Endothelial cell of umbilical vein (primary cell): Measurements from ENCODE around the gene CELF1.

Experiments
- CTCF ChIP-seq, 2 donors: IDR thresholded peaks; 1 replicate in 1 of 2; 2 replicates in 1 of 2; pipeline ENCODE4 v1.5.1; 2011; ENCODE audit warnings: low read length in 2 of 2, mild to moderate bottlenecking in 2 of 2, moderate library complexity in 2 of 2, control low read depth in 1 of 2, inconsistent platforms in 1 of 2, low read depth in 1 of 2; ENCODE audit not compliant: insufficient read depth in 1 of 2; ENCODE audit errors: extremely low read depth in 1 of 2
- EZH2 ChIP-seq: IDR thresholded peaks from 2 replicates; pipeline ENCODE4 v1.6.1; 2012; ENCODE audit warnings: borderline replicate concordance, low read depth, mild to moderate bottlenecking, moderate library complexity, low read length, inconsistent platforms; ENCODE audit not compliant: severe bottlenecking
- FOS ChIP-seq: IDR thresholded peaks from 2 replicates; pipeline ENCODE4 v1.6.1; 2011; ENCODE audit warnings: mild to moderate bottlenecking, low read length, moderate library complexity, borderline replicate concordance; ENCODE audit not compliant: insufficient read depth
- GATA2 ChIP-seq: IDR thresholded peaks from 2 replicates; pipeline ENCODE4 v1.7.0; 2011; ENCODE audit warnings: low read depth, mild to moderate bottlenecking, moderate library complexity, mixed read lengths, low read length; ENCODE audit not compliant: insufficient read length, insufficient read depth
- JUN ChIP-seq: IDR thresholded peaks from 2 replicates; pipeline ENCODE4 v1.6.1; 2011; ENCODE audit warnings: borderline replicate concordance, low read depth; ENCODE audit not compliant: insufficient read length, insufficient read depth
- MAX ChIP-seq: IDR thresholded peaks from 2 replicates; pipeline ENCODE4 v1.6.1; 2011; ENCODE audit not compliant: insufficient read depth, insufficient read length
- POLR2A ChIP-seq: IDR thresholded peaks from 2 replicates; pipeline ENCODE4 v1.6.1; 2012; ENCODE audit warnings: low read depth, mild to moderate bottlenecking, control low read depth, low read length
- POLR2AphosphoS5 ChIP-seq: IDR thresholded peaks from 2 replicates; pipeline ENCODE4 v1.6.1; 2012; ENCODE audit warnings: low read depth, mild to moderate bottlenecking, control low read depth, low read length, moderate library complexity; ENCODE audit not compliant: insufficient read depth

GRCh38 chr11:47446833-47447232 is 106.1 kb downstream of the CELF1 start:
- TF ChIP-seq POLR2A (no peak), CTCF (IDR thresholded peaks at IDR 0.05; ENCODE audit: extremely low read depth in 1 of 2, insufficient read depth in 1 of 2, low read depth in 1 of 2, low read length in 2 of 2) (no peak), JUN (no peak), EZH2 (no peak), POLR2AphosphoS5 (no peak), MAX (no peak), GATA2 (no peak), FOS (no peak)
